ENCODE measurements around the gene EPC2.
"Not testable (repeated sequence)": the region's sequence is repeated elsewhere in the genome, so short reads cannot be mapped to it uniquely, and the experiment has no call there.

Gene EPC2

DNA sequence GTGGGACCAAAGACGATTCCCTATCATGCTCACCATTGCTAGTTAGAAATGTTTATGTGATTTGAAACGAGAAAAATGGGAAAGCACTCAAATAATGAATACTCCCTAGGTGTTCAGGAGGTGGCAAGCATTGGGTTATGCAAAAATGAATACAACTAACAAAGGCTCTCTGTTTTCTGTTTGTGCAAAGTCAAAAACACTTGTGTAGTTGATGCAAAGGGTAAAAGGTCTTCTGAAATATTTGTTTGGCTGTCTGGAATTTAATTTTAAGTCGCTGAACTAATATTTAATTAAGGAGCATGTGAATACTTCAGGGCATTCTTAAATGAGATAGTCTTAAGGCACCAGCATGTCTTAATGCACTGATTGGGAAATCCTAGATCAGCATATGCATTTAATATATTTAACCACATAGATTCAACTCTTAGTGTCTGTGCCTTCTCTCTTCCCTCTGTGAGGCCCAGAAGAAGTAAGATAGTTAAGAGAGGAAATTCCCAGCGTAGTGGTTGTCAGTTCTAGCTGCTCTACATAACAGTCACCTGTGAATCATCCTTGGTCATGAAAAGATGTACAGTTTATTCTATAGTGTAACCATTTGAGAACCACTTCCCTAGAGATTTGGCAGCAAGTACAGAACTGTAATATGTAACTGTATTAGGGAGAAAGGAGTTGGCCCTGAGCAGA is 111.9 kb downstream of the EPC2 start:
- ChIA-PET POLR2A (no interaction called here), CTCF (no interaction called here)
- no peak for DNase-seq (ENCODE audit: extremely low spot score)
- TF ChIP-seq CTBP1 (IDR thresholded peaks at IDR 0.05; ENCODE audit: borderline replicate concordance) (no peak), LEF1 (IDR thresholded peaks at IDR 0.05; ENCODE audit: borderline replicate concordance) (no peak), HDGF (IDR thresholded peaks at IDR 0.05; ENCODE audit: borderline replicate concordance) (no peak), ELF4 (IDR thresholded peaks at IDR 0.05) (no peak), ZNF384 (IDR thresholded peaks at IDR 0.05) (no peak), L3MBTL2 (conservative IDR thresholded peaks at IDR 0.05) (no peak), FOXM1 (IDR thresholded peaks at IDR 0.05; ENCODE audit: borderline replicate concordance) (no peak), NFRKB (IDR thresholded peaks at IDR 0.05) (no peak), BHLHE40 (IDR thresholded peaks at IDR 0.05; ENCODE audit: borderline replicate concordance) (no peak)

- TF ChIP-seq BHLHE40 (IDR thresholded peaks at IDR 0.05; ENCODE audit: borderline replicate concordance) (no peak), PKNOX1 (IDR thresholded peaks at IDR 0.05) (no peak), TARDBP (IDR thresholded peaks at IDR 0.05) (no peak), LEF1 (IDR thresholded peaks at IDR 0.05; ENCODE audit: borderline replicate concordance) (no peak), FOXK2 (IDR thresholded peaks at IDR 0.05) (no peak), SP1 (IDR thresholded peaks at IDR 0.05) (no peak), CTBP1 (IDR thresholded peaks at IDR 0.05; ENCODE audit: borderline replicate concordance) (no peak), NFRKB (IDR thresholded peaks at IDR 0.05) (no peak), ARNT (IDR thresholded peaks at IDR 0.05) (no peak), L3MBTL2 (conservative IDR thresholded peaks at IDR 0.05) (no peak), HDGF (IDR thresholded peaks at IDR 0.05; ENCODE audit: borderline replicate concordance) (no peak), FOXM1 (IDR thresholded peaks at IDR 0.05; ENCODE audit: borderline replicate concordance) (no peak)
- DNase-seq (ENCODE audit: extremely low spot score): no peak
- ChIA-PET CTCF (no interaction called here), POLR2A (no interaction called here)
Observed at GRCh38 chr2:148764815-148765214, 120.3 kb downstream of the EPC2 start.

GRCh38 chr2:148770047-148770446 is 125.5 kb downstream of the EPC2 start:
- no peak for DNase-seq (ENCODE audit: extremely low spot score)
- TF ChIP-seq ZNF384 (IDR thresholded peaks at IDR 0.05): no peak
- no peak for TF ChIP-seq FOXM1 (IDR thresholded peaks at IDR 0.05; ENCODE audit: borderline replicate concordance)
- TF ChIP-seq NFRKB (IDR thresholded peaks at IDR 0.05): no peak
- no peak for TF ChIP-seq HDGF (IDR thresholded peaks at IDR 0.05; ENCODE audit: borderline replicate concordance)
- no peak for TF ChIP-seq L3MBTL2 (conservative IDR thresholded peaks at IDR 0.05)
- no peak for TF ChIP-seq ARNT (IDR thresholded peaks at IDR 0.05)
- CTCF ChIA-PET: no interaction called here
- POLR2A ChIA-PET: no interaction called here

DNA sequence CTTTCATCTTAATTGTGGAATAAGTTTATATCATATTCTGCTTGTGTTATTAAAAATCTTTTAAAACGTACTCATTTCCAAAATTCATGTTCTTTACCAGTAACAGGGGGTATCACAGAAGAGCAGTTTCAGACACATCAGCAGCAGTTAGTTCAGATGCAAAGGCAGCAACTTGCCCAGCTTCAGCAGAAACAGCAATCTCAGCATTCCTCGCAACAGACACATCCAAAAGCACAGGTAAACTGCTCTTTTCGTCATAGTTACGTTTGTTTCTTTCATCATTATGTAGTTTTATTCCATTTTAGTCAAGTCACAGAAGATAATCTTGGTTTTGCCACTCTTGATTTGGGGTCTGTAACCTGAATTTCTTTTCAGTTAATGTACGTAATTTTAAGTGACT is 137.0 kb downstream of the EPC2 start:
- TF ChIP-seq SUZ12 (IDR thresholded peaks at IDR 0.05) (no peak), FOXA1 (IDR thresholded peaks at IDR 0.05) (no peak), NFRKB (IDR thresholded peaks at IDR 0.05) (no peak), FOXK2 (IDR thresholded peaks at IDR 0.05) (no peak), L3MBTL2 (conservative IDR thresholded peaks at IDR 0.05) (no peak), CTBP1 (IDR thresholded peaks at IDR 0.05; ENCODE audit: borderline replicate concordance) (no peak), SP1 (IDR thresholded peaks at IDR 0.05) (no peak), LEF1 (IDR thresholded peaks at IDR 0.05; ENCODE audit: borderline replicate concordance) (no peak), TARDBP (IDR thresholded peaks at IDR 0.05) (no peak), PKNOX1 (IDR thresholded peaks at IDR 0.05) (no peak), FOXM1 (IDR thresholded peaks at IDR 0.05; ENCODE audit: borderline replicate concordance) (no peak), BHLHE40 (IDR thresholded peaks at IDR 0.05; ENCODE audit: borderline replicate concordance) (no peak), ELF4 (IDR thresholded peaks at IDR 0.05) (no peak), ARNT (IDR thresholded peaks at IDR 0.05) (no peak)
- ChIA-PET POLR2A (no interaction called here), CTCF (no interaction called here)
- no peak for DNase-seq (ENCODE audit: extremely low spot score)

DNA sequence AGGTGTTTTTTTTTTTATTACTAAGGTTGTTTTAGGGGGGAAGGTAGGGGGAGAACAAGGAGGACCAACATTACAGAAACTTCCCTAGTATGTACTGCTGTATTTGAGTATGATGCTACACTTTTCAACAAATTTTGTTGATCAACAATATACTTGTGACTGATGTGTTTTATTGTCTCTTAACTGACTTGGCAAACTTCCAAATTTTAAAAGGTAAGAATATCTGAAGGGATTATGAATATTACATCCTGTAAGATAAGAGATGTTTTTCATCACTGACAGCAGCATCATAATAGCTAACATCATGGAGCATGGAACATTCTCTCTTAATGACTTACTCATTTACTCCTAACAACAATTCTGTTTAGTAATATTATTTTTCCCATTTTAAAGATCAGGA is 144.5 kb downstream of the EPC2 start:
- POLR2A ChIA-PET: no interaction called here
- TF ChIP-seq CTBP1 (IDR thresholded peaks at IDR 0.05; ENCODE audit: borderline replicate concordance) (no peak), FOXA1 (IDR thresholded peaks at IDR 0.05) (no peak), SP1 (IDR thresholded peaks at IDR 0.05) (no peak)
- CTCF ChIA-PET: no interaction called here
- DNase-seq (ENCODE audit: extremely low spot score): no peak

DNA sequence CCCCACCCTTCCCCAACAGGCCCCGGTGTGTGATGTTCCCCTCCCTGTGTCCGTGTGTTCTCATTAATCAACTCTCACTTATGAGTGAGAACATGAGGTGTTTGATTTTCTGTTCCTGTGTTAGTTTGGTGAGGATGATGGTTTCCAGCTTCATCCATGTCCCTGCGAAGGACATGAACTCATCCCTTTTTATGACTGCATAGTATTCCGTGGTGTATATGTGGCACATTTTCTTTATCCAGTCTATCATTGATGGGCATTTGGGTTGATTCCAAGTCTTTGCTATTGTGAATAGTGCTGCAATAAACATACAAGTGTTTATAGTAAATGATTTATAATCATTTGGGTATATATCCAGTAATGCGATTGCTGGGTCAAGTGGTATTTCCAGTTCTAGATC is 145.6 kb downstream of the EPC2 start:
- DNase-seq (ENCODE audit: extremely low spot score); POLR2A ChIA-PET; CTCF ChIA-PET: not testable (repeated sequence)

- ChIA-PET POLR2A (interaction anchor here (0.5 kb wide), 1 partner anchor 12 kb away, joined by 4 read pairs; no protein-coding TSS in a partner anchor), CTCF (no interaction called here)
- TF ChIP-seq L3MBTL2 (conservative IDR thresholded peaks at IDR 0.05): no peak
- TF ChIP-seq HDGF (IDR thresholded peaks at IDR 0.05; ENCODE audit: borderline replicate concordance): no peak
- no peak for TF ChIP-seq ARNT (IDR thresholded peaks at IDR 0.05)
- TF ChIP-seq FOXM1 (IDR thresholded peaks at IDR 0.05; ENCODE audit: borderline replicate concordance): no peak
- no peak for TF ChIP-seq PKNOX1 (IDR thresholded peaks at IDR 0.05)
- no peak for TF ChIP-seq SUZ12 (IDR thresholded peaks at IDR 0.05)
- TF ChIP-seq FOXA1 (IDR thresholded peaks at IDR 0.05): no peak
- no peak for TF ChIP-seq LEF1 (IDR thresholded peaks at IDR 0.05; ENCODE audit: borderline replicate concordance)
- TF ChIP-seq FOXK2 (IDR thresholded peaks at IDR 0.05): no peak
- no peak for TF ChIP-seq CTBP1 (IDR thresholded peaks at IDR 0.05; ENCODE audit: borderline replicate concordance)
- TF ChIP-seq TARDBP (IDR thresholded peaks at IDR 0.05): no peak
- TF ChIP-seq ZNF384 (IDR thresholded peaks at IDR 0.05): no peak
- no peak for TF ChIP-seq NFRKB (IDR thresholded peaks at IDR 0.05)
- no peak for DNase-seq (ENCODE audit: extremely low spot score)
Observed at GRCh38 chr2:148794558-148794957, 150.0 kb downstream of the EPC2 start.
